Stimulated activated naive CD4-positive, alpha-beta T cell (primary cell): ENCODE measurements around the gene TPRN.

ENCODE experiments used
- DNase-seq, 6 experiments: peaks; one replicate each; lab custom pipeline; 2025; lab: John Stamatoyannopoulos, UW

TPRN gene

GRCh38 chr9:137225699-137226331 lies 25.3 kb upstream of the TPRN start:
- DNase-seq, result no peak

GRCh38 chr9:137224830-137225694 lies 24.5 kb upstream of the TPRN start, which contains the start of gene CYSRT1:
Gene CYSRT1, plus strand, starts transcription at chr9:137225174. Its CDS starts 448 bp downstream, at chr9:137225622.
- no peak for DNase-seq

GRCh38 chr9:137223078-137223970 lies 22.8 kb upstream of the TPRN start:
- peak; percentile 96 to 99 (median 98) for DNase-seq

- peak in 3 of 6 experiments; percentile 21 to 58 (median 40) for DNase-seq
These were observed 21.9 kb upstream of the TPRN start, which contains the start of gene RNF208 for GRCh38 chr9:137222190-137223077. Gene RNF208, minus strand, starts transcription at chr9:137222240. Its CDS starts 1,028 bp downstream, at chr9:137221212.

DNA sequence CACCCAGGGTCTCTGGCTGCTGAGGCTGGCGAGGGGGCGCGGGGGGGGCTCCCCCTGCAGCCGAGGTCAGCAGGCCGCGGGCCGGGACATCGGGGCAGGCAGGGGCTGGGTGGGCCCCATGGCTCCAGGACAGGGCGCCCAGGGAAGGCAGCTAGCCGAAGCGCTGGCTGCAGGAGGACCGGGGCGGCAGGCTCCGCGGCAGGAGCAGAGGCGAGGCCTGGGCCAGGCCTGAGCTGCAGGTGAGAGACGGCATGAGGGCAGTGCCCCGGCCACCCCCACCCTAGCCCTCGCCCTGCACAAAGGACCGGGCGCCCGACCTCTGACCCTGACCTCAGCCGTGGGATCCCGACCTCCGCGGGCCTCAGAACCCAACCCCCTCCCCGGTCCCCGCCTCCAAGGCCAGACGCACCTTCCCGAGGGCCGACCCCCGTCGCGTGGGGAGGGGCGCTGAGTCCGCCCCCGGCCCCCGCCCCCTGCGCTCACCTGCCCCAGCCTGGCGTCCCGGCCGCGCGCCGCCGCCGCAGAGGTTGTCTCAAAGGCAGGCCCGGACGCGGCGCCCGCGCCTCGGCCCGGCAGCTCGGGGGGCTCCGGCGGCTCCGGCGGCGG lies 21.1 kb upstream of the TPRN start:
- peak in 2 of 6 experiments; percentile 11 to 33 for DNase-seq

- no peak for DNase-seq
These were observed 20.6 kb upstream of the TPRN start for GRCh38 chr9:137221095-137221505.

- DNase-seq, result no peak
These were observed 20.0 kb upstream of the TPRN start for GRCh38 chr9:137220317-137221094.

DNA sequence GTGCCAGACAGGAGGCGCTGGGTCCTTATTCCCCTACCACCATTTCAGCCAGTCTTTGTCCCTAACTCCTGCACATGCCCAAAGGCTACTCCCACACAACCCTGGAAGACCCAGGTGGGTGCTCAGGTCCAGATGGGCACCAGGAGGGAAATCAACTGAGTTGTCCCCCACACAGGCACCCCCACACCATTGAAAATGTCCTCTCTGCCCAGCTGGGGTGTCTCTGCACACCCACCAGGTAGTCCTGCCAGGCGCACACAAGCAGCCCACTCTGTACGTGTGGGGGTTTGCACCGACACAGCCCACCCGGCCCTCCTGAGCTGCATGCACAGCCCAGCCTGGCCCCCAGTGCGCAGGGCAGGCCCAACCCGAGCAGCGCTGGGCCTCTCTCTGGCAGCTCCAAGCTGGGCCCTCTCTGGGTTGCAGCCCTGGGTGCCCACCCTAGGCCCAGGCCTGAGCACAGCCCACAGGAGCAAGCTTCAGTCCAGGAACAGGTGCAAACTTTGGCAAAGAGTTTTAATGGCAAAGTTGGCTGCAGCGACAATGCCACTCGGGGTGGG lies 19.3 kb upstream of the TPRN start:
- no peak for DNase-seq

GRCh38 chr9:137218754-137219271 lies 18.3 kb upstream of the TPRN start:
- DNase-seq, result no peak

DNA sequence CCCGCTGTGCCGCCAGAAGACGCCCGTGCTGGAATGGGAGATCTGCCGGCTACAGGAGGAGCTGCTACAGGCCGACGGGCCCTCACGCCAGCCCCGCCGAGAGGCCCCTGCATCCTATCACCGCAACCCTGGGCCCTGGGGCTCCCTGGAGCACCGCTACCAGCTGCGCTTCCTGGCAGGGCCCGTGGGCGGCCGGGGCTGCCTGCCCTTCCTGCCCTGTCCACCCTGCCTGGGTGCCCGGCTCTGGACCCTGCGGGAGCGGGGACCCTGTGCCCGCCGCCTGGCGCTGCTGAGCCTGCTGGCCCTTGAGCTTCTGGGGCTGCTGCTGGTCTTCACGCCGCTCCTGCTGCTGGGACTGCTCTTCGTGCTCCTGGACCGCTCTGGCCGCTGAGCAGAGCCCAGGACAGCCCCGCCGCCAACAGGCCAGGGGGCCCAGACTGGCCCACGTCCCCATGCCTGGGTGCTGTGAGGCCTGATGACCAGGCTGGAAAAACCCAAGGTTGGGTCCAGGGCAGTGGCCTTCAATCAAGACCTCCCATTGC lies 17.7 kb upstream of the TPRN start:
- no peak for DNase-seq

- DNase-seq, result no peak
These were observed 17.0 kb upstream of the TPRN start for GRCh38 chr9:137217276-137218211.

GRCh38 chr9:137216188-137216965 lies 15.8 kb upstream of the TPRN start:
- DNase-seq, result no peak

DNA sequence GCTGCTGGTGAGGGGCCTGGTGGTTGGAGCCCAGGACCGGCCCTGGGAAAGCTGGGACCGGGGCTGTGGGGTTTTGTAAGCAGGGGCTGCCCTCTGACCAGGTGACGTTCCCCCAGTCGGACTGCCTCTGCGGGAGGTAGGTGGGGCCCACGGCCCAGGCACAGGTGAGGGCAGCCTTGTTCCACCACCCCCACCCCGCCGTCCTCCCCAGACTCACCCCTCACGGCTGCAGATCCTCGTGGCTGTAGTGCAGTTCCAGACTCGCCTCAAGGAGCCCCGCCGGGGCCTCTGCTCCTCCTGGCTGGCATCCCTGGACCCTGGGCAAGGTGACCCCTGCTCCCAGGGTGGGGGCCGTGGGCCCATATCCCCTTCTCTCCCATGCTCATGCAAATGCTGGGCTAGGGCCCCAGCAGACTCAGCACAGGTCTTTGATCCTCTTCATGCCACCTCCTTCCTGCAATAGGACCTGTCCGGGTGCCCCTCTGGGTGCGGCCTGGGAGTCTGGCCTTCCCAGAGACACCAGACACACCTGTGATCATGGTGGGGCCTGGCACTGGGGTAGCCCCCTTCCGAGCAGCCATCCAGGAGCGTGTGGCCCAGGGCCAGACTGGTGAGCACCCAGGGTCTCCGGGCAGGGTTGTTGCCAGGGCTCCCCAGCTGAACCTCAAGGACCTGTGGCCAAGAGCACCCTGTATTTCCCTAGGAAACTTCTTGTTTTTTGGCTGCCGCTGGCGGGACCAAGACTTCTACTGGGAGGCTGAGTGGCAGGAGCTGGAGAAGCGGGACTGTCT lies 14.8 kb upstream of the TPRN start:
- no peak for DNase-seq

DNA sequence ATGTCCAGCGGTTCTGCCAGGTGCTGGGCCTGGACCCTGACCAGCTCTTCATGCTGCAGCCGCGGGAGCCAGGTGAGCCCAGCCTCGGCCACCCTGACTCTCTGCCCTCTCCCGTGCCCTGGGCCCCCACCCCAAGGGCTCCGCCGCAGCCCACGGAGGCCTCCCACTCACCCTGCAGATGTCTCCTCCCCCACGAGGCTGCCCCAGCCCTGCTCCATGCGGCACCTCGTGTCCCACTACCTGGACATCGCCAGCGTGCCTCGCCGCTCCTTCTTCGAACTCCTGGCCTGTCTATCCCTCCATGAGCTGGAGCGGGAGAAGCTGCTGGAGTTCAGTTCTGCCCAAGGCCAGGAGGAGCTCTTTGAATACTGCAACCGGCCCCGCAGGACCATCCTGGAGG lies 14.1 kb upstream of the TPRN start:
- DNase-seq, result no peak

- DNase-seq, result no peak
These were observed 12.9 kb upstream of the TPRN start for GRCh38 chr9:137213160-137214060.
